Heart left ventricle (tissue), 16 donors: ENCODE results near the gene UVSSA. TPM values are rescaled to one million over a fixed set of nuclear protein-coding genes. Genes with fewer than 3 reads are reported as not detected.

ENCODE experiments used
- ATAC-seq, 4 donors: fragments of 200-7000 bp; cut with Tn5 transposase; one replicate each; pipeline ENCODE4 v1.9.1; 2020 to 2022; ENCODE audit warnings: moderate library complexity in 4 of 4, mild to moderate bottlenecking in 3 of 4, moderate number of reproducible peaks in 1 of 4
- DNase-seq, 5 donors: peaks; one replicate each; pipeline ENCODE4 v3.0.0-alpha.2; 2020
- H3K27ac ChIP-seq, 12 donors: fragments of 200-600 bp; sonication (generic) in 4 of 12; one replicate each; pipeline versions ENCODE4 v1.5.0 to v1.8.0; 2016 to 2022; ENCODE audit warnings: mild to moderate bottlenecking in 2 of 12
- H3K27me3 ChIP-seq, 9 donors: fragments of 200-600 bp; sonication (generic) in 2 of 9; one replicate each; pipeline versions ENCODE4 v1.5.1 to v1.8.0; 2016 to 2022; ENCODE audit warnings: mild to moderate bottlenecking in 3 of 9
- H3K36me3 ChIP-seq, 9 donors: fragments of 200-600 bp; sonication (generic) in 2 of 9; one replicate each; pipeline versions ENCODE4 v1.5.0 to v1.8.0; 2018 to 2022; ENCODE audit warnings: mild to moderate bottlenecking in 2 of 9
- H3K4me1 ChIP-seq, 12 donors: fragments of 200-600 bp; sonication (generic) in 4 of 12; one replicate each; pipeline versions ENCODE4 v1.5.0 to v1.8.0; 2016 to 2022; ENCODE audit warnings: mild to moderate bottlenecking in 3 of 12
- H3K4me3 ChIP-seq, 12 donors: fragments of 200-600 bp; sonication (generic) in 4 of 12; one replicate each; pipeline versions ENCODE4 v1.5.0 to v1.8.0; 2017 to 2022; ENCODE audit warnings: mild to moderate bottlenecking in 9 of 12, moderate library complexity in 4 of 12
- H3K9me3 ChIP-seq, 12 donors: fragments of 200-600 bp; sonication (generic) in 4 of 12; one replicate each; pipeline versions ENCODE4 v1.5.0 to v1.8.0; 2016 to 2022; ENCODE audit warnings: mild to moderate bottlenecking in 1 of 12
- POLR2A ChIP-seq, 2 donors: fragments of 450-650 bp; IDR thresholded peaks; one replicate each; pipeline ENCODE4 v1.6.1; 2017; ENCODE audit warnings: antibody characterized with exemption in 2 of 2, mild to moderate bottlenecking in 2 of 2, moderate library complexity in 2 of 2
- WGBS, 4 donors: extraction: QIAGEN DNeasy Blood & Tissue Kit in 2 of 4; methylation state at CpG; one replicate each; pipeline versions ENCODE4 v1.1.5 to v1.1.7; 2013 to 2018; 5-methylcytosine and 5-hydroxymethylcytosine counted together
- intact Hi-C, 10 donors: fragments of 100-400 bp; cut with DNase I; formaldehyde crosslinking; loops; one replicate each; pipeline versions ENCODE4 v1.11.1 to v1.14.2; 2022
- polyA plus RNA-seq, 2 donors: library from polyadenylated mRNA; stranded (reverse); fragments of 200-250 nt; gene quantifications; one replicate each; pipeline ENCODE4 v1.2.3, GENCODE V29; 2013
- total RNA-seq, 9 donors: library from RNA; depleted of rRNA in 2 of 9; stranded (reverse); fragments of >200 nt in 2 of 9; fragmentation: NEBNext Ultra II Directional in 3 of 9; extraction: Animal tissue kit (Norgen Biotek cat#: 25700) in 3 of 9; gene quantifications; one replicate each; pipeline versions ENCODE4 v1.1.0 to v1.2.4, GENCODE V29; 2016 to 2023
- TF ChIP-seq, protein P1 (sequence below), 12 donors: fragments of 200-600 bp; sonication (generic) in 4 of 12; IDR thresholded peaks; one replicate each; pipeline versions ENCODE4 v1.5.0 to v1.8.0; 2018 to 2022; ENCODE audit warnings: antibody characterized with exemption in 12 of 12, mild to moderate bottlenecking in 5 of 12
- donor health status: ischemic (EF 13 %, LVEDD 7.1; RV severe dilation, severe dysfunction).
- donor health status: healthy with polysubstance abuse.
- donor health status: DM: no; HTN: yes; CAD: no.
- donor health status: DM: no; HTN: no; CAD: no.
- donor health status: ischemic (EF 25% LVEDD 6.9; RV normal size, moderate dysfunction).
- donor health status: ischemic (EF 25% LVEDD 5.7; RV mildly dilated, moderate dysfunction).
- donor health status: healthy.
- donor health status: DM: yes; HTN: yes; CAD: no.
- donor health status: ischemic (EF 35%, LVEDD 5.7; RV mildly dilated, moderate dysfunction).
- donor health status: nonischemic (EF 11% LVEDD 7.7; RV severe dilation, severe dysfunction).
- donor health status: DM: yes; HTN: yes; CAD: no.
- donor health status: PGD.
- donor health status: ischemic (EF 29% LVEDD 5.4; RV normal size, mild dysfunction).
- donor health status: nonischemic (EF 23%, LVEDD 6.1; RV moderate dilation, normal function).

Gene UVSSA
- total and polyA plus RNA-seq, 11 donors: 4.7 to 14.2 (median 6.7) TPM

DNA sequence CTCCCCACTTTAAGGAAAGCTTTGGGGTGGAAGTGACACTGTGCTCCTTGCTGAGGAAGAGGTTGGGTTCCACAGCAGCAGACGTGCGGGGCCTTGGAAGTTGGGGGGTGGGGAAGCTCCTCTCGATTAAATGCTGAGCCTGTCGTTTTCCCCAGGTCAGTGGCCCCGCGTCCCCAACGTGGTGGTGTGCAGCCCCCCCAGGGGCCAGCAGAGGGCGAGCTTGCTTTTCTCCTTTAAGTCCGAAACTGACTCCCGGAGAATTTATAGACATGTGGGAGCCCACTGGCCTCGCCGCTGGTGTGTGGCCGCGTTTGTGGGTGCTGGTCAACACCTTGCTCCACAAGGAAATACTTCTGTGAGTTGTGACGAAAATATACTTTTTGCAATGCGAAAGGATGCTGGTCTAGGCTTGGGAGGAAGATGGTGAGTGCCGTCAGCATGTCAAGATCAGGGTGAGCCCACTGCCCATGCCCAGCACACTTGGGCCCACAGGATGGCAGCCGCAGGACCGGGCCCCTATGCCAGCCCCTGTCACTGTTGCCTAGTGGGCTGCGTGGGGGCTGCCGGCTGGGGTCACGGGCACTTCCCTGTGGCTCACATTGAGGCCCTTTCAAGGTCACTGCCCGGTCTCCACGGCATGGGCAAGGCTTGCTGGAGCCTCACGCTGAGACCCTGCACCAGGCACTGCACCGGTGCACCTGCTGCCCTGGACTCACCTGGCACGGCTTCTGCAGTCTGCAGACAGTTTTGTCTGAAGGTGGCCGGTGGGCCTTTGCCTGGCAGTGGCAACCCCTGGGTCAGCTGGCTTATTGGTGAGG lies 9.4 kb downstream of the UVSSA start:
- Histone ChIP-seq H3K4me1 (peaks cover 0 to 10% (median 3%) of the 10 kb centered on the region in 12 donors), H3K27ac (no peak overlapping the region), H3K36me3 (peaks cover 0 to 59% (median 16%) of the 10 kb centered on the region in 9 donors), H3K4me3 (no peak overlapping the region), H3K9me3 (no peaks in the 10 kb centered on the region), H3K27me3 (no peaks in the 10 kb centered on the region)
- WGBS, 4 donors: 18 to 65% (median 53%) methylated on average over 12 to 28 of the region's 28 CpGs
- peak in 3 of 4 donors; percentile 19 to 52 (median 51) for ATAC-seq
- peak in 4 of 5 donors; percentile 41 to 69 (median 62) for DNase-seq
- no peak for TF ChIP-seq POLR2A (IDR thresholded peaks at IDR 0.05)
- TF ChIP-seq, protein P1, sequence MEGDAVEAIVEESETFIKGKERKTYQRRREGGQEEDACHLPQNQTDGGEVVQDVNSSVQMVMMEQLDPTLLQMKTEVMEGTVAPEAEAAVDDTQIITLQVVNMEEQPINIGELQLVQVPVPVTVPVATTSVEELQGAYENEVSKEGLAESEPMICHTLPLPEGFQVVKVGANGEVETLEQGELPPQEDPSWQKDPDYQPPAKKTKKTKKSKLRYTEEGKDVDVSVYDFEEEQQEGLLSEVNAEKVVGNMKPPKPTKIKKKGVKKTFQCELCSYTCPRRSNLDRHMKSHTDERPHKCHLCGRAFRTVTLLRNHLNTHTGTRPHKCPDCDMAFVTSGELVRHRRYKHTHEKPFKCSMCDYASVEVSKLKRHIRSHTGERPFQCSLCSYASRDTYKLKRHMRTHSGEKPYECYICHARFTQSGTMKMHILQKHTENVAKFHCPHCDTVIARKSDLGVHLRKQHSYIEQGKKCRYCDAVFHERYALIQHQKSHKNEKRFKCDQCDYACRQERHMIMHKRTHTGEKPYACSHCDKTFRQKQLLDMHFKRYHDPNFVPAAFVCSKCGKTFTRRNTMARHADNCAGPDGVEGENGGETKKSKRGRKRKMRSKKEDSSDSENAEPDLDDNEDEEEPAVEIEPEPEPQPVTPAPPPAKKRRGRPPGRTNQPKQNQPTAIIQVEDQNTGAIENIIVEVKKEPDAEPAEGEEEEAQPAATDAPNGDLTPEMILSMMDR (IDR thresholded peaks at IDR 0.05): peak; percentile 79 to 91 (median 84)
- intact Hi-C loops: loop anchor here (1.0 to 10.0 kb wide), 11 partner anchors 156 to 371 kb away; partner anchors contain the start of genes TACC3 (in 6 of the 10) and TMEM129 (in 6 of the 10)

GRCh38 chr4:1357356-1358248 lies 10.6 kb downstream of the UVSSA start:
- H3K27ac ChIP-seq: no peak overlapping the region
- intact Hi-C loops: loop anchor here (2.0 to 10.0 kb wide), 10 partner anchors 155 to 370 kb away; partner anchors contain the start of genes TACC3 (in 6 of the 10) and TMEM129 (in 6 of the 10)
- peak in 1 of 5 donors; percentile 55 for DNase-seq
- TF ChIP-seq POLR2A (IDR thresholded peaks at IDR 0.05): no peak
- TF ChIP-seq, protein P1 (IDR thresholded peaks at IDR 0.05): no peak
- H3K4me1 ChIP-seq: peaks cover 0 to 4% (median 0%) of the 10 kb centered on the region in 12 donors
- H3K4me3 ChIP-seq: no peak overlapping the region
- H3K9me3 ChIP-seq: no peaks in the 10 kb centered on the region
- ATAC-seq: peak; percentile 27 to 74 (median 44)
- H3K36me3 ChIP-seq: peaks cover 0 to 57% (median 16%) of the 10 kb centered on the region in 9 donors
- H3K27me3 ChIP-seq: no peaks in the 10 kb centered on the region
- 90 to 95% (median 93%) methylated on average over 11 to 27 of the region's 27 CpGs for WGBS, 4 donors

DNA sequence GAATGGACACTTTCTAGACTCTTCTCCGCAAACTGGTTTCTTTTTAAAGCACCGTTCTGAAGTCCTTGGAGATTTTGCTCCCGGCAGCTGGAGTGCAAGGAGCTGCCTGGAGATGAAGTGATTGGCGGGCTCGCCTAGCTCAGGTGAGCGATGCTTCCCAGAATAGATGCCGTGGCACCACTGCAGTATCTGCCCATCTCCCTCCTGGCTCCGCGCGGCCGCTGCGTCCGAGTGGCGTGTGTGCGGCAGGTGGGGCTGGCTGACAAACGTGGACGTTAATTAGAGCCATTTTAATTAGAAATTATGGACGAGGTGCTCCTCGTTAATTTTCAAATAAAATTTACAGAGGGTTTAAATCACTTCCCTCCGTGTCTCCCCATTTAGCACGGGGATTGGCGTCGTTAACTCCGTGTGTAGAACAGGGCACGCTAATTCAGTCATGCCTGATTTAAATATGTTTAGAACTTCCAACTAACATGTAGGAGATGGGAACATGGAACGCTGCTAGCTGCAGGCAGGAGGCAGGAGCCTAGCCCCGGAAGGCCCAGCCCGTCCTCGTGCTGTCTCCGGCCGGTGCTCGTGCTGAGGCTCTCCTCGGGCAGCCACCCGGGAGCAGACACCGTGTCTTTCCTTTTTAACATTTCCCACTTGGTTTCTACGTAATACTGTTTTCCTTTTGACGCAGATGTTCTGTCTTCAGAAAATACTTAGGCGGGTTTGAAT lies 11.6 kb downstream of the UVSSA start:
- intact Hi-C loops: loop anchor here in 9 of 10 donors (5.0 to 10.0 kb wide), 6 partner anchors 154 to 369 kb away; partner anchors contain the start of genes TACC3 (in 6 of the 9) and TMEM129 (in 6 of the 9)
- no peaks in the 10 kb centered on the region for H3K9me3 ChIP-seq
- TF ChIP-seq, protein P1 (IDR thresholded peaks at IDR 0.05): no peak
- no peak for TF ChIP-seq POLR2A (IDR thresholded peaks at IDR 0.05)
- whole genome bisulfite sequencing, 4 donors: 94 to 96% (median 96%) methylated on average over 38 of the region's 38 CpGs
- DNase-seq (no peak), ATAC-seq (no peak)
- H3K4me3 ChIP-seq: no peak overlapping the region
- H3K36me3 ChIP-seq: peaks cover 0 to 57% (median 8%) of the 10 kb centered on the region in 9 donors
- H3K4me1 ChIP-seq: peaks cover 0 to 4% (median 0%) of the 10 kb centered on the region in 12 donors
- no peaks in the 10 kb centered on the region for H3K27me3 ChIP-seq
- H3K27ac ChIP-seq: no peak overlapping the region
